ENCODE measurements around the gene DIO1.

DIO1 gene

GRCh38 chr1:53957194-53957818 lies 63.3 kb downstream of the DIO1 start:
- POLR2A ChIA-PET: no interaction called here
- no peak for DNase-seq (ENCODE audit: extremely low spot score)
- TF ChIP-seq, protein P1, sequence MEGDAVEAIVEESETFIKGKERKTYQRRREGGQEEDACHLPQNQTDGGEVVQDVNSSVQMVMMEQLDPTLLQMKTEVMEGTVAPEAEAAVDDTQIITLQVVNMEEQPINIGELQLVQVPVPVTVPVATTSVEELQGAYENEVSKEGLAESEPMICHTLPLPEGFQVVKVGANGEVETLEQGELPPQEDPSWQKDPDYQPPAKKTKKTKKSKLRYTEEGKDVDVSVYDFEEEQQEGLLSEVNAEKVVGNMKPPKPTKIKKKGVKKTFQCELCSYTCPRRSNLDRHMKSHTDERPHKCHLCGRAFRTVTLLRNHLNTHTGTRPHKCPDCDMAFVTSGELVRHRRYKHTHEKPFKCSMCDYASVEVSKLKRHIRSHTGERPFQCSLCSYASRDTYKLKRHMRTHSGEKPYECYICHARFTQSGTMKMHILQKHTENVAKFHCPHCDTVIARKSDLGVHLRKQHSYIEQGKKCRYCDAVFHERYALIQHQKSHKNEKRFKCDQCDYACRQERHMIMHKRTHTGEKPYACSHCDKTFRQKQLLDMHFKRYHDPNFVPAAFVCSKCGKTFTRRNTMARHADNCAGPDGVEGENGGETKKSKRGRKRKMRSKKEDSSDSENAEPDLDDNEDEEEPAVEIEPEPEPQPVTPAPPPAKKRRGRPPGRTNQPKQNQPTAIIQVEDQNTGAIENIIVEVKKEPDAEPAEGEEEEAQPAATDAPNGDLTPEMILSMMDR (IDR thresholded peaks at IDR 0.05; ENCODE audit: control extremely low read depth, extremely low read depth, low read depth, missing control alignments): no peak

DNA sequence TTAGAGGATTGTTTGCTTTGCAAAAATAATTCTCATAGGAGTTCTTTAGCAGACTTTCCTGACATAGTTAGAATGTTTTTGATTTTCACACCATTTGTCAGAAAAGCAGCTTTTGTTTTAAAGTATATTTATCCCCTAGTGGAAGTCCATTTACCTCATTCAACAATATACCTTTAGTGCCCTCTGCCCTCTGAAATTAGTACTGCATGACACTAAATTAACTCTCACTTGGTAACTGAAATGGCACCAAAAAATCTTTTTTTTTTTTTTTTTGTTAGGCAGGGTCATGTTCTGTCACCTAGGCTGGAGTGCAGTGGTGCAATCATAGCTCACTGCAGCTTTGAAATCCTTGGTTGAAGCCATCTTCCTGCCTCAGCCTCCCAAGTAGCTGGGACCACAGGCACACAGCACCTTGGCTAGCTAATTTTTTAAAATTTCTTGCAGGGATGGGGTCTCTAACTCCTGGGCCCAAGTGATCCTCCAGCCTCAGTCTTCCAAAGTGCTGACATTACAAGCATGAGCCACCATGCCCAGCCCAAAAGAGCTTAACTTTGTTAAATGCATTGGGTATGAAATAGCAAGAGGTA lies 65.8 kb downstream of the DIO1 start:
- POLR2A ChIA-PET: no interaction called here
- CTCF ChIA-PET: interaction anchor here (0.7 to 7.0 kb wide), 43 partner anchors 8 to 802 kb away, joined by 3 to 129 read pairs (median 5); partner anchors contain the start of genes IFT25, LRRC42, NDC1 and YIPF1
- DNase-seq (ENCODE audit: extremely low spot score): peak; percentile 42
- TF ChIP-seq, protein P1 (IDR thresholded peaks at IDR 0.05; ENCODE audit: control extremely low read depth, extremely low read depth, low read depth, missing control alignments): peak; percentile 55

More at GRCh38 chr1:53957194-53957818, 63.3 kb downstream of the DIO1 start:
- CTCF ChIA-PET: interaction anchor here (1.1 to 7.0 kb wide), 5 partner anchors 9 to 97 kb away, joined by 4 to 129 read pairs (median 16); no protein-coding TSS in a partner anchor
